Stimulated activated CD8-positive, alpha-beta memory T cell treated with anti-CD3 and anti-CD28 coated beads, Interleukin-15, amount 100 ng/mL, for 1 hour (primary cell): Measurements from ENCODE around the gene KNG1.
"Not testable (repeated sequence)": the region's sequence is repeated elsewhere in the genome, so short reads cannot be mapped to it uniquely, and the experiment has no call there.

Source experiments
- DNase-seq: peaks from one replicate; pipeline ENCODE4 v3.0.0-alpha.2; 2020; ENCODE audit warnings: low read depth

The KNG1 gene

DNA sequence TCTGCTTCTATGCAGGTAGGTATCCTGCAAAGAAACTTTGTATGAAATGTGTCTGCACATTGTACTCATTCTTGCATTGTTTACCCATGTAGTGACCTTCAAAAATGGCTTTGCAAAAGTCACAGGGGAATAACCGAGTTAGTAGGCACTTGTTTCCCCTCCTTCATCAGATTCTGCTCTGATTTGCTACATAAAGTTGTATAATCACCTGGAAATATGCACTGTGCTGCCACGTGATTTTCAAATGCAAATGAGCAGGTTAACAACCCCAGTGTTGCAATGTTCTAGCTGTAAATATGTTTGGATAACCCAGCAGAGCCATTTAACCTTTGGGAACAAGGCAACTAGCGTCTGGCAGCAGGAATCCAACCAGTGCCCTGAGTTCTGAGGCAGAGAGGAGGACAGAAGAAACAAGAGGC, at the start of gene KNG1:
Gene KNG1, plus strand, starts transcription at position 321 of the 419 bp plus-strand sequence. CDS start 184 bp downstream, outside the sequence.
- DNase-seq = no peak

DNA sequence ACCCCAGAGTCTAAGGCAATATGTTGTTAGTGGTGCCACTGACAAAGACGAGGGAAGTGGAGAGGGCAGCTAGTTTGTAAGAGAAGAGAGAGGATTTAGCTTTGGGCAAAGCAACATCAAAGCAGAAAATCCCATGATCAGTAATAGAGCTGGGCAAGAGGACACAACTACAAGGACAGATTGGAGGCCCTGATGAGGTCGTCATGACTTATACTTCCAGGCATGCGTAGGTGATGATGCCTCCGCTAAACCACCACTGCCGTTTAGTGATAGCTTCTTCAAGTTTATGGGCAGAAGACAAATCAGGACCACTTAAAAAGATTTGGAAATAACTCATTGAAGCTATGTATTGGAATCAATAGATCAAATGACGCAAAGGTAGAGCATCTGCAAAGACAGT, 48.7 kb upstream of the KNG1 start:
- DNase-seq = no peak

DNA sequence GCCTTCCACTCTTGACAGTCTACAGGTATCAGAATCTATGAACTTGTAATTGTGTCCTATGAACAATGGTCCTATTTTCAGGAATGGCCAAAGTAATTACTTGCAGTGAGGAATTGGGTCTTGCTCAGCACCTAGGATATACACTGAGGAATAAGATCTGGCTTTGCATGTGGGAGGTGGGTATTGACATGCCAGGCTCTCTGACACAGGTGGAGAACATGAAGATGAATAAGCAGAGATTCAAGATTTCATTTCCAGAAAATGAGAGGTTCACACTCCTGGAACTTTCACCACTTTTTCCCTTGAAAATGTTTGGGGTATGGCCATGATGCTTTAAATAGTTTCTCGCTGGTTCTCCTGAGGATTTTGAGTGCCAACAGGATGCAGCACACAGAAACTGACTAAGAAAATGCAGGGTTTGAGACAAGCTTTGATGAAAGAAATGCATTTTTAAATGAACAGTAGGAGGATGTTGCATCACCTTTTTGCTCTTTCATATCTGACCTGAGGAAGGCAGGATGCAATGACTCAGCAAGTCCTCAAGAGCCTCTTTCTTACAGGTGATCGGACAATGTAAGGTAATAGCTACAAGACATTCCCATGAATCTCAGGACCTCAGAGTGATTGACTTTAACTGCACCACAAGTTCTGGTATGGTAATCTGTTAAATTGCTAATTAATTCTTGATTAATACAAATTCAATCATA, 47.6 kb upstream of the KNG1 start:
- no peak for DNase-seq

DNA sequence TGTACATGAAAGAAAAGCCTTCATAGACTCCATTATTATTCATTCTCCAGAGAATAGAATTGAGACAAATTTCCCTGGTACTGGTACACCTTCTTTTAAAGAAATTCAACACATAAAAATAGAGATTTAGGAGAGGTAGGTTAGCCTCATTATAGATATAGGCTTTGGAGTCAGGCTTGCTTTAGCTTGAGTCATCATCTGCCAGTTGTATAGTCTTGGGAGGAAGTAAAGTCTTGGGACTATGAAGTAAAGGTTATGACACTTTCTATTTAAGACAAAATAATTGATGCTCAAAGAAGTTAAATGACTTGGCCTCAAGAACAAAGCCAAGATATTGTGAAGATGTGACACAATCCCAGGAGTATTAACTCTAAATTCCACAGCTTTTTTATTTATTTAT, 47.0 kb upstream of the KNG1 start:
- no peak for DNase-seq

DNA sequence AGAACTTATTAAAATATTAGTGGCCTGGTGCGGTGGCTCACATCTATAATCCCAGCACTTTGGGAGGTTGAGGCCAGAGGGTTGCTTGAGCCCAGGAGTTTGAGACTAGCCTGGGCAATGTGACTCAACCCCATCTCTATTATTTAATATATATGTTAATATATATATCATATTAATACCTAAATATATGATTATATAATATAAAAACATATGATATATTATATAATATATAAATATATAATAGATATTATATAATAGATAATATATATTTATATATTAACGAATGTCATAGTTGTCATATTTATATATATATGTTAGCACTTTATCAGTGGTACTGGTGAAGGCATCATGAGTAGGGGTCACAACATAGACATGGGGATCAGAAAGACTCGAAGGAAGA, 46.1 kb upstream of the KNG1 start:
- no peak for DNase-seq

DNA sequence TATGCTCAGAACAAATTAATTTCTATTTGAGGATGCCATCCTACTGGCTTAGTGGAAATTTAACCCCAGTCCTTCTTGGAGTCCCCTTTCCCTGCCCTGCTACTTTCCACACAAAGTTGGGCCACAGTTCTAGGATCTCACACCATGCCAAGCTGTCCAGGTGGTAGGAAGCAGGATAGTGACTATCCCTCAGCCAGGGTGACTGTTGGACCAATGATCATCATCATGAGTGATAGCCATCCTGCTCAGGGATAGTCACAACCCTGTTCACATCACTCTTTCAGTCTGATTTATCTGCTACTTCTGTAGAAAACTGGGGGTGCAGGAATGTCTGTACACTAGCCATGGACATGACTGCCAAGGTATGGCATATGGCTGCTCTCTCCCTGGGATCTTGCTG, 38.6 kb upstream of the KNG1 start:
- DNase-seq = no peak

DNA sequence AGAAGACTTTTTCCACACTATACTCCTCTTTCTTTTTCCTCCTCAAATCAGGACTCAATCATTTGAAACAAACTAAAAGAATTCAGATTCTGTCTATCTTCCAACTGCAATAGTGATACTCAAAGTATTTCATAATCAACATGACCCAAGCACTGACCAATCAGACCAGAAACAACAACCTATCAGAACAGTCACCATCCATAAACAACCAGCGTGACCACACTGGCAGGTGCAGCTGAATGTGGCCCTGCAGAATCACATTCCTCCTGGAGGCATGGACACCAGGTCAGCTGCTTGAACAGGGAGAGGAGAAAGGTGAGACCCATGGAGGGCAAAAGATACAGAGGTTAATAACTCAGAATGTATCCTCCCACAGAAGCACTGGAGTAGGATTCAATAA, 38.0 kb upstream of the KNG1 start:
- no peak for DNase-seq

DNA sequence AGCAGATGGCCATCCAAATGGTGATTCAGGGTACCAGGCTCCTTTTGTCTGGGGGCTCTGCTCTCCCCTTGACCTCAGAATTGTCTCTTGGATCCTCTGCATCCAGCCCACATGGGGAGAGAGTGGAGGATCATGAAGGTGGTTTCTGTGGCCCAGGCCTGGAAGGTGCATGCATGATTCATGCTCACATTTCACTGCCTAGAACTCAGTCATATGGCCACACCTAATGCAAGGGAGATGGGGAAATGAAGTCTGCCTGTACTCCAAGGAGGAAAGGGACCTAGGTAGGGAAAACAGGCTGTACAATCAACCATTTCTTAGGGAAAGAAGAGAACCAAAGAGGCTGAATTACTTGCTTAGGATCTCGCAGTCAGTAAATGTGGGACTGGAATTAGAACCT, 36.3 kb upstream of the KNG1 start:
- DNase-seq = no peak

DNA sequence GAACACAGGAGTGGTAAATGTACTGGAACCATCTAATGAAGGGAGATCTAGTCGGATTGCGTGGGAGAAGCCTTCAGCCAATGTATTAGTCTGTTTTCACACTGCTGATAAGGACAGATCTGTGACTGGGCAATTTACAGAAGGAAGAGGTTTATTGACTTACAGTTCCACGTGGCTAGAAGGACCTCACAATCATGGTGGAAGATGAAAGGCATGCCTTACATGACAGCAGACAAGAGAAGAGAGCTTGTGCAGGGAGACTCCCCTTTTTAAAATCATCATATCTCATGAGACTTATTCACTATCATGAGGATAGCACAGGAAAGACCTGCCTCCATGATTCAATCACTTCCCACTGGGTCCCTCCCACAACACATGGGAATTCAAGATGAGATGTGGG, 34.3 kb upstream of the KNG1 start:
- DNase-seq = no peak

DNA sequence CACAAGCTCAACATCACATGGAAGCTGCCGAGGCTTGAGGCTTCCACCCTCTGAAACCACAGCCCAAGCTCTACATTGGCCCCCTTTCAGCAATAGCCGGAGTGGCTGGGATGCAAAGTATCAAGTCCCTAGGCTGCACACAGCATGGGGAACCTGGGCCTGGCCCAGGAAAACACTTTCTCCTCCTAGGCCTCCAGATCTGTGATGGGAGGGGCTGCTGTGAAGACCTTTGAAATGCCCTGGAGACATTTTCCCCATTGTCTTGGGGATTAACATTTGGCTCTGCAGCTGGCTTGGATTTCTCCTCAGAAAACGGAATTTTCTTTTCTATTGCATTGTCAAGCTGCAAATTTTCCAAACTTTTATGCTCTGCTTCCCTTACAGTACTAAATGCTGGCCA, 33.2 kb upstream of the KNG1 start:
- no peak for DNase-seq

DNA sequence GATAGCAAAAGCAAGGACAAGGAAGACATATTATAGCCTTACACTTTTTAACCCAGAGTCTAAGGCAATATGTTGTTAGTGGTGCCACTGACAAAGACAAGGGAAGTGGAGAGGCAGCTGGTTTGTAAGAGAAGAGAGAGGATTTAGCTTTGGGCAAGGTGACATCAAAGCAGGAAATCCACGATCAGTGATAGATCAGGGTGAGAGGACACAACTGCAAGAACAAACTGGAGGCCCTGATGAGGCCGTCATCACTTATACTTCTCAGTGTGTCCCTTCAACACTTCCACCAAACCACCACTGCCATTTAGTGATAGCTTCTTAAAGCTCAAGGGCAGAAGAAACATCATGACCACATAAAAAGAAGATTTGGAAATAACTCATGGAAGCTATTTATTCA, 30.7 kb upstream of the KNG1 start:
- not testable (repeated sequence) for DNase-seq

DNA sequence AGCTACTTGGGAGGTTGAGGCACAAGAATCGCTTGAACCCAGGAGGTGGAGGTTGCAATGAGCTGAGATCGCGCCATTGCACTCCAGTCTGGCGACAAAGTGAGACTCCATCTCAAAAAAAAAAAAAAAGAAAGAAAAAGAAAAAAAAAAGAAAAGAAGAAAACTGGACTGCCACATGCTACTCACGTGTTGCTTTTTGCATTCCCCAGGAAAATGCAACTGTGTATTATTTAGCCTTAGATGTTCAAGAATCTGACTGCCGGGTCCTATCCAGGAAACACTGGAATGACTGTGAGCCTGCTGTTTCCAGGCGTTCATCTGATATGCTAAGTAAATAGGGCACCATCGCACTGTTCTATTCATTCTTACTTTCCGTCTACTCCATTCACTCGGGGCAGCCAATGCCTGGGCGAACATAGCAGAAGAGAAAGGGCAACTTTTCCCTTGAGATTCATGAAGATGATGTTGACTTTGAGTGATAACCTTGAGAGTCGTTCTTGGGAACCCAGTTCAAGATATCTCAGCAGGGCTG, 30.0 kb upstream of the KNG1 start:
- no peak for DNase-seq

DNA sequence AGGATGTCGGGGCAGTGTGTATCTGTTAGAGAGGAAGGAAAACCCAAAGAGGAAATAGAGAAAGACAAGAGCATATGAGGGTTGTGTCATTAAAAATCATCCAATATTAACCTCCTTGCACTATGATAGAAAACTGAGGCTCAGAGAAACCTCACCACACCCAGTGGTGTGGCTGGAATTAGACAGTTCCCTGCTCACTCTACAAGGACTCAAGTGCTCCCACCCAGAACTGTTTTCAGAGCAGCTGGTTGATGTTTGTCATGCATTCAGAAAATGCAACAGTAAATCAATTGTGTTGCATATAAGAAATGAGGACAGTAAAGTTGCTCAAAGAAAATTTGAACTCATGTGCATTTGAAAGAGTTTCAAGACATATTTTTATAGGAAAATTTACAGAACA, 26.9 kb upstream of the KNG1 start:
- not testable (repeated sequence) for DNase-seq

DNA sequence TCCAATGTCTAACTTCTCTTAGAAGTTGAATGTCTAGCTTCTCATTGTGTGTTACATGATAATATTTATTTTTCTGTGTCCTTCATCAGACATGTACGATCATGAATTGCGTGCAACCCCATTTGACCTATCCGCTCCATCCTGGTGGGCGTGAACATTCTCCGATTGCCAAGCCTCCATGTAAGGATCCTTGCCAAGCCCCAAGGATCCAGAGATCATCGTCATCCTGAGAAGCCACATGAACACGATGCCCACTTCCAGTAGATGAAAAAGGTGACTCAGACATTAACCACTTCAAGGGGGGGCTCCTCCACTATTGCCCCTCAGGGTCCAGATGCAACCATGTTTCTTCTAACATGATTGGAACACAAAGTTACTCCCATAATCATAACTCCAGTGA, 25.5 kb upstream of the KNG1 start:
- DNase-seq = no peak

DNA sequence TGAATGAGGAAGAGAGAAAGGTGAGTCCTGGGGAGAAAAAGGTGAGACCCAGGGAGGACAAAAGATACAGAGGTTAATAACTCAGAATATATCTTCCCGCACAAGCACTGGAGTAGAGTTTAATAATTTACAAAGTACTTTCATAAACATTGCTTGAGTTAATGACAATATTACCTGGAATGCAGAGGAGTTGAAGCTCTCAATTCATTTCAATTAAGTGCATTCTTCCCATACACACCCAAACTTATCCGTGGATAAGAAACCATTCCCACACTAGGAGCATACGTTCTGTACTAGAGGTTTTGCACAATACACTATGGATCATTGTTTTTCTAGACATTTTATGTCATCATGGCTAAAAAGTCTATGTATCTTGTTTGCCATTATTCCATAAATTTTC, 23.3 kb upstream of the KNG1 start:
- no peak for DNase-seq

DNA sequence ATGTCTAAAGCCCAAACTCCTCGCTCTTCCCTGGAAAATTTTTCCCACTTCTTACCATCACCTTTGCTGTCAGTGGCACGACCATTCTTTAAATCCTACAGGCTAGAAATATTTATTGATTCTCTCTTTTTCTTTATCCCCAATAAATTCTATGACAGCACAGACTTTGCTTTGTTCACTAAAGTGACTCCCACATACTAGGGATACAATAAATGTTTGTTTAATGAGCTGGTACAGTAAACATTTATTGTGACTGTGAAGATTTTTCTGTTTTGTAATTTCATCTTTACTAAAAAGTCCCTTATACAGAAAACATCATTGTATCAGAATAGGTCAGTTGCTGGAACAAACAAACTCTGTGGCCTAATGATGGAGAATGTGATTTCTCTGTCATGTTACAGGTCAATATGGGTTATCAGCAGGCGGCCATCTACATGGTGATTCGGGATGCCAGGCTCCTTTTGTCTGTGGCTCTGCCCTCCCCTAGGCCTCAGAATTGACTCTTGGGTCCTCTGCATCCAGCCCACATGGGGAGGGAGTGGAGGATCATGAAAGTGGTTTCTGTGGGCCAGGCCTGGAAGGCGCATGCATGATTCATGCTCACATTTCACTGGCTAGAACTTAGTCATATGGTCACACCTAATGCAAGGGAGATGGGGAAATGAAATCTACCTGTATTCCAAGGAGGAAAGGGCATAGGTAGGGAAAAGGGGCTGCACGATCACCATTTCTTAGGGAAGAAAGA, 22.7 kb upstream of the KNG1 start:
- no peak for DNase-seq

DNA sequence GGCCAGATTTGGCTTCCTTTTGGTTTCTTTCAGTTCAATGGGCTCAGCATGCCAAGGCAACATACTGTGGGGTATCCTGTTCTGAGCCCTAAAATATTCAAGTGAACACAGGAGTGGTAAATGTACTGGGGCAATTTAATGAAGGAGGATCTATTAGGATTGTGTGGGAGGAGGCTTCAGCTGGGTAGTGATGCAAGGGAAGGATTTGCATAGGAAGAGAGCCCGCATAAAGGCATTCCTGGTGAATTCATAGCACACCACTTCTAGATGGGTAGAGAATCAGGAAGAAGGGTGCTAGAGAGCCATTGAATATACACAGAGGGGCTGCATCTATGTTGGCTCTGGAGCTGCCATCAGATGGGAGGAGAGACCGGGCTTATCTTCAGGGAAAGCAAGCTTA, 20.6 kb upstream of the KNG1 start:
- no peak for DNase-seq

DNA sequence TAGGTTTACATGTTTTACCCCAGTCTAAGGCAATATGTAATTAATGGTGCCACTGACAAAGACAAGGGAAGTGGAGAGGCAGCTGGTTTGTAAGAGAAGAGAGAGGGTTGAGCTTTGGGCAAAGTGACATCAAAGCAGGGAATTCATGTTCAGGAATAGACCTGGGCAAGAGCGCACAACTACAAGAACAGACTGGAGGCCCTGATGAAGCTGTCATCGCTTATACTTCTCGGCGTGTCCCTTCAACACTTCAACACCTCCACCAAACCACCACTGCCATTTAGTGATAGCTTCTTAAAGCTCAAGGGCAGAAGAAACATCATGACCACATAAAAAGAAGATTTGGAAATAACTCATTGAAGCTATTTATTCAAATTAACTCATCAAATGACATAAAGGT, 19.6 kb upstream of the KNG1 start:
- no peak for DNase-seq

DNA sequence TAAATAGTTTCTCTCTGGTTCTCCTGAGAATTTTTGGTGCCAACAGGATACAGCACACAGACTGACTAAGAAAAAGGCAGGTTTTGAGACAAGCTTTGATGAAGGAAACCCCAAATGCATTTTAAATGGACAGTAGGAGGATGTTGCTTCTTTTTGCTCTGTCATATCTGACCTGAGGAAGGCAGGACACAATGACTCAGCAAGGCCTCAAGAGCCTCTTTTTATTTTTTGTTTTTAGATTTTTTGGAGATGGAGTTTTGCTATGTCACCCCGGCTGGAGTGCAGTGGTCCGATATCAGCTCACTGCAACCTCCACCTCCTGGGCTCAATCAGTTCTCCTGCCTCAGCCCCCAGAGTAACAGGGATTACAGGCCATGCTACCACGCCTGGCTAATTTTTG, 16.9 kb upstream of the KNG1 start:
- no peak for DNase-seq

DNA sequence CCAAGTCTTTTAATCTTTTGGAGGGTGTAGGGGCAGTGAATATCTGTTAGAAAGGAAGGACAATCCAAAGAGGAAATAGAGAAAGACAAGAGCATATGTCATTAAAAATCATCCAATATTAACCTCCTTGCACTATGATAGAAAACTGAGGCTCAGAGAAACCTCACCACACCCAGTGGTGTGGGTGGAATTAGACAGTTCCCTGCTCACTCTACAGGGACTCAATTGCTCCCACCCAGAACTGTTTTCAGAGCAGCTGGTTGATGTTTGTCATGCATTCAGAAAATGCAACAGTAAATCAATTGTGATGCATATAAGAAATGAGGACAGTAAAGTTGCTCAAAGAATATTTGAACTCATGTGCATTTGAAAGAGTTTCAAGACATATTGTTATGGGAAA, 14.7 kb upstream of the KNG1 start:
- not testable (repeated sequence) for DNase-seq

DNA sequence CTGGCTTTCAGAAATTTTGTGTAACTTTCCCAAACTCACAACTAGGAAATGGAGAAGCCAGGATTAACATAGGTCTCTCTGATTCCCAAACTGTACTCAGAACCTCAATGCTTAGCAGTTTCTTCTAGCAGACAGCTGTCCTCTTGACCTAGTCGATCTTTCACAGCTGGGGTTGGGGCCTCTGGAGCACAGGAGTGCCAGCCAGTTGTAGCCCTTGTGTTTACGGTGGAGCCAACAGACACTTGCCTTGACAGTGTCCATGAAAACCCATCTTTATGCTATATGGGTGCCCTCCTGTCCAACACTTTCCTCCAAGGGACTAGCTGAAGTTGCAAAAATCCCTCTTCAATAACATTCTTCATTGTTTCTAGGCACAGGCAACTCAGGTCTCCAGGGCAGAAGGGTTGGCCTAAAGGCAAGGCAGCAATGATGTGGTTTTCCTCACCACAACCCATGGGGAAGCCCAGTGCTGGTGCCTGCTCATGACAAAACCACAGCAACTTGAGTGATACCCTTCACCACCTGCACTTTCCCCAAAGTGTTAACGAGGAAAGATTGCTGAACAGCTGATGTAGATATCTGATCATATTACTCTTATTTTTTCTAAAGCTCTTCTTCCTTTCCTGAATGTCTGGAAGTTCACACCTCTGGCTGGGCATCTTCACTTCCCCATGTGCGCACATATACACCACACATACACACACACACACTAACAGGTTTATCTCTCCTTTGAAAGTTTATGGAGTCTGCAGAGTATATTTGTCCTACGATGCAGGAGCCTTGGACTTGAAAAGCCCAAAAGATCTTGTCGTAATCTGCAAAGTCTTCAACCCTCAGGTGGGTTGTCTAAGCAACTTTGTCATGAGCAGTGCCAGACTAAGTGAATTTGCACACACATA, 11.0 kb upstream of the KNG1 start:
- DNase-seq = no peak

DNA sequence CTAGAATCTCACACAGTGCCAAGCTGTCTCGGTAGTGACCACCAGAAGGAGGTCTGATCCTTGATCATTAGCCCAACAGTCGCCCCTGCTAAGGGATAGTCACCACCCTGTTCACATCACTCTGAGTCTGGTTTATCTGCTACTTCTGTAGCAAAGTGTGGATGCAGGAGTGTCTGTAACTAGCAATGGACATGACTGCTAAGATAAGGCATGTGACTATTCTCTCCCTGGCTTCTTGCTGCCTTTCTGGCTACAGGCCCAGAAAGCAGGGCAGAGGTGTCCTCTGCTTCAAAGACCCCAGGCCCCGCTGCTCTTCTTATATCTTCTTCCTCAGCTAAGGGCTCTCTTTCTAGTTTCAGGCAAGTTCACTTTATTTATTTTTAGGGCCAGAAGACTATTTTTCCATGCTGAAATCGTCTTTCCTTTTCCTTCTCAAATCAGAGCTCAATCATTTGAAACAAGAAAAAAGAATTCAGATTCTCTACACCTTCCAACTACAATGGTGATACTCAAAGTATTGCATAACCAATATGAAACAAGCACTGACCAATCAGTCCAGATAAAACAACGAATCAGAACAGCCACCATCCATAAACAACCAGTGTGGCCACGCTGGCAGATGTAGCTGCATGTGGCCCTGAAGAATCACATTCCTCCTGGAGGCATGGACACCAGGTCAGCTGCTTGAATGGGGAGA, 8.0 kb upstream of the KNG1 start:
- no peak for DNase-seq
